OCI-LY7 (cell line): Measurements from ENCODE around the gene ARMH4. TPM values are rescaled to one million over a fixed set of nuclear protein-coding genes. Genes with fewer than 3 reads are reported as not detected.
"Not testable (repeated sequence)": the region's sequence is repeated elsewhere in the genome, so short reads cannot be mapped to it uniquely, and the experiment has no call there.

ENCODE experiments used
- BruUV-seq: library from RNA; stranded (reverse); fragments of 400-500 nt; replicated peaks from 2 replicates; lab custom pipeline; 2021; lab: Mats Ljungman, UMichigan
- CTCF ChIA-PET: fragments of 300-600 bp; sonication (Branson Sonifier 250); formaldehyde crosslinking; loops from one replicate; lab custom pipeline; 2022; ENCODE audit warnings: antibody characterized with exemption; ENCODE audit not compliant: unreplicated experiment; lab: Charles Lee
- POLR2A ChIA-PET: fragments of 300-600 bp; sonication (Branson Sonifier 250); formaldehyde crosslinking; loops from one replicate; lab custom pipeline; 2022; ENCODE audit warnings: antibody characterized with exemption; lab: Charles Lee
- DNase-seq: peaks from one replicate; pipeline ENCODE4 v3.0.0-alpha.2; 2015; ENCODE audit warnings: low spot score
- H2AFZ ChIP-seq: fragments of 200-600 bp; sonication (generic), shearing (Covaris generic); 2 replicates; pipeline ENCODE4 v1.6.1; 2014; ENCODE audit warnings: mild to moderate bottlenecking, antibody characterized with exemption, low read length, moderate library complexity
- H3K27ac ChIP-seq: fragments of 200-600 bp; sonication (generic); 2 replicates; pipeline ENCODE4 v1.5.1; 2014; ENCODE audit warnings: mixed run types, low read depth, mild to moderate bottlenecking, moderate library complexity, low read length, inconsistent platforms; ENCODE audit not compliant: poor library complexity, severe bottlenecking
- H3K36me3 ChIP-seq: fragments of 200-600 bp; sonication (generic); 2 replicates; pipeline ENCODE4 v1.6.1; 2014; ENCODE audit warnings: mild to moderate bottlenecking, antibody characterized with exemption, low read length, moderate library complexity, mixed read lengths; ENCODE audit not compliant: insufficient read depth
- H3K4me1 ChIP-seq: fragments of 200-600 bp; sonication (generic); 2 replicates; pipeline ENCODE4 v1.5.1; 2014; ENCODE audit warnings: mild to moderate bottlenecking, low read length; ENCODE audit not compliant: insufficient read depth, poor library complexity, severe bottlenecking
- H3K4me2 ChIP-seq: fragments of 200-600 bp; sonication (generic); 2 replicates; pipeline ENCODE4 v1.6.1; 2014; ENCODE audit warnings: mild to moderate bottlenecking, low read length
- H3K4me3 ChIP-seq: fragments of 200-600 bp; sonication (generic); 2 replicates; pipeline ENCODE4 v1.5.1; 2014; ENCODE audit warnings: mild to moderate bottlenecking, low read depth, low read length; ENCODE audit not compliant: poor library complexity, severe bottlenecking
- H3K79me2 ChIP-seq: fragments of 200-600 bp; sonication (generic); 2 replicates; pipeline ENCODE4 v1.6.1; 2016; ENCODE audit warnings: low read depth, mild to moderate bottlenecking, low read length, moderate library complexity, mixed read lengths; ENCODE audit not compliant: insufficient read depth
- H3K9me2 ChIP-seq: fragments of 200-600 bp; sonication (generic); 2 replicates; pipeline ENCODE4 v1.6.1; 2016; ENCODE audit warnings: mild to moderate bottlenecking, low read length, mixed read lengths; ENCODE audit not compliant: insufficient read depth
- H3K9me3 ChIP-seq: fragments of 200-600 bp; sonication (generic); 2 replicates; pipeline ENCODE4 v1.6.1; 2014; ENCODE audit warnings: mild to moderate bottlenecking, mixed run types, low read length, mixed read lengths
- H4K20me1 ChIP-seq: fragments of 200-600 bp; sonication (generic); 2 replicates; pipeline ENCODE4 v1.6.1; 2014; ENCODE audit warnings: mild to moderate bottlenecking, antibody characterized with exemption, low read length, moderate library complexity, mixed read lengths; ENCODE audit not compliant: insufficient read depth
- CTCF ChIP-seq: fragments of 200-600 bp; sonication (generic); conservative IDR thresholded peaks from 2 replicates; pipeline ENCODE4 v1.5.1; 2014; ENCODE audit warnings: mild to moderate bottlenecking, antibody characterized with exemption, low read length, moderate library complexity, mixed read lengths
- EZH2phosphoT487 ChIP-seq: fragments of 200-600 bp; sonication (generic); IDR thresholded peaks from 2 replicates; pipeline ENCODE4 v1.6.1; 2018; ENCODE audit warnings: low read depth, borderline replicate concordance, mild to moderate bottlenecking, mixed run types, antibody characterized with exemption, low read length, moderate library complexity, mixed read lengths
- intact Hi-C: fragments of 100-400 bp; cut with micrococcal nuclease; formaldehyde crosslinking; loops from one replicate; pipeline ENCODE4 v1.10.0; 2022; ENCODE audit not compliant: unreplicated experiment
- total RNA-seq, 2 experiments: library from RNA; depleted of rRNA in 1 of 2; stranded (reverse); fragments of >200 nt in 1 of 2; shearing (Covaris generic) in 1 of 2; gene quantifications; 2 replicates each; pipeline ENCODE4 v1.2.3, GENCODE V29; 2014 to 2022

ARMH4 gene
- total RNA-seq, 2 experiments from 2014 or later = 0.25 TPM; not detected in 1

GRCh38 chr14:58130116-58130782, 21.8 kb downstream of the ARMH4 start:
- no peak for TF ChIP-seq EZH2phosphoT487
- TF ChIP-seq CTCF = no peak
- Histone ChIP-seq H3K4me2 (no peak overlapping the region), H3K79me2 (no peaks in the 10 kb centered on the region), H3K36me3 (no peaks in the 10 kb centered on the region), H3K9me3 (no peaks in the 10 kb centered on the region), H3K4me1 (no peaks in the 10 kb centered on the region), H3K9me2 (no peaks in the 10 kb centered on the region), H2AFZ (no peak overlapping the region), H4K20me1 (no peaks in the 10 kb centered on the region), H3K4me3 (no peak overlapping the region), H3K27ac (no peak overlapping the region)
- no TSS peak for BruUV-seq
- POLR2A ChIA-PET = interaction anchor here (0.6 kb wide), 1 partner anchor 1150 kb away, joined by 3 read pairs; no protein-coding TSS in a partner anchor
- DNase-seq = no peak
- intact Hi-C loops = no loop called here
- CTCF ChIA-PET = no interaction called here

- Histone ChIP-seq H3K4me1 (no peaks in the 10 kb centered on the region), H3K4me3 (no peak overlapping the region), H3K36me3 (no peaks in the 10 kb centered on the region), H3K4me2 (no peak overlapping the region), H4K20me1 (no peaks in the 10 kb centered on the region), H2AFZ (no peak overlapping the region), H3K9me2 (no peaks in the 10 kb centered on the region), H3K27ac (no peak overlapping the region), H3K9me3 (no peaks in the 10 kb centered on the region), H3K79me2 (no peaks in the 10 kb centered on the region)
- no peak for DNase-seq
- TF ChIP-seq CTCF = no peak; the same call in none of the 2 replicates
- TF ChIP-seq EZH2phosphoT487 = no peak
- no TSS peak for BruUV-seq
- CTCF ChIA-PET = no interaction called here
- POLR2A ChIA-PET = no interaction called here
- intact Hi-C loops = no loop called here
These were observed 22.8 kb downstream of the ARMH4 start for GRCh38 chr14:58129208-58129607.

- intact Hi-C loops = no loop called here
These were observed 23.6 kb downstream of the ARMH4 start for GRCh38 chr14:58128416-58128815.

GRCh38 chr14:58122546-58122945, 29.5 kb downstream of the ARMH4 start:
- H3K36me3 ChIP-seq, H2AFZ ChIP-seq, intact Hi-C loops, H3K9me2 ChIP-seq, POLR2A ChIA-PET, H3K9me3 ChIP-seq, CTCF ChIA-PET, H3K27ac ChIP-seq, DNase-seq, H3K4me2 ChIP-seq, H3K4me1 ChIP-seq, H3K4me3 ChIP-seq, H3K79me2 ChIP-seq, H4K20me1 ChIP-seq, BruUV-seq: not testable (repeated sequence)

More at GRCh38 chr14:58128416-58128815, 23.6 kb downstream of the ARMH4 start:
- Histone ChIP-seq H3K79me2 (no peaks in the 10 kb centered on the region), H3K9me3 (no peaks in the 10 kb centered on the region), H3K4me2 (no peak overlapping the region), H3K4me1 (no peaks in the 10 kb centered on the region), H3K27ac (no peak overlapping the region), H4K20me1 (no peaks in the 10 kb centered on the region), H3K9me2 (no peaks in the 10 kb centered on the region), H2AFZ (no peak overlapping the region), H3K36me3 (no peaks in the 10 kb centered on the region), H3K4me3 (no peak overlapping the region)
- no peak for TF ChIP-seq CTCF
- TF ChIP-seq EZH2phosphoT487 = no peak
- POLR2A ChIA-PET = interaction anchor here (1.6 kb wide), 1 partner anchor 11 kb away, joined by 3 read pairs; no protein-coding TSS in a partner anchor
- no TSS peak for BruUV-seq
- no peak for DNase-seq
- CTCF ChIA-PET = no interaction called here
